ENCODE data around the gene ZNF76. TPM values are rescaled to one million over a fixed set of nuclear protein-coding genes. Genes with fewer than 3 reads are reported as not detected.

ZNF76 gene
- total and polyA plus RNA-seq, 10 of the 15 experiments (the other 5 are each of a cell fraction or from before 2014, with no cell fraction given): 2.8 to 41.0 (median 24.8) TPM

DNA sequence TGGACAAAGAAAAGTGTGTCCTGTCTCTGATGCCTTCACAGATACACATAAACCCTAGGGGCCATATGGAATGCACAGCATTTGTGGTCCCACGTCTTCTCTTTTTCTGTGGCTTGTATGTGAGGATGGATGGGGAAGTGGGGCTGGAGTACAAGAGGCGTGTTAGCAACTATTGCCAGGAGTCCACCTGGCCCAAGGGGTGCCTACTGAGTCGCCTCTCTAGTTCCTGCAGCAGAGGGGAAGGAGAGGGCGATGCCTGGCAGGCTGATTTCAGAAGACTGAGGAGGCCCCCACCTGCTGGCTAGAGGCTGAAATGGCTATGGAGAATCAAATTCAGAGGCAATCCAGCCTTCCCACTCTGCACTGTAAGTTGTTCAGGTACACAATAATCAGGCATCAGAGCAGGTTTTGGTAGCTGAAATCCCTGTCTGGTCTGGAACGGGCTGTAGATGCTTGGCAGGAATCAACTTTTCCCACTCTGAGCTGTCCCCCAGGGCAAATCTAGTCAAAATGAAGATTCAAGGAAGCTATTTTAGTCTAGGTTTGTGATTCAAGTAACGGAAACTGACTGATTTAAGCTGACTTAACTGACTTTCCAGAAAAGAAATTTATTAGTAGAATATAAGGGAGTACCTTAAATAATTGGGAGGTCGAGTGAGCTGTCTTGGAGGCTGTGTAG, 68.0 kb downstream of the ZNF76 start (continued):
- TF ChIP-seq, protein P1, sequence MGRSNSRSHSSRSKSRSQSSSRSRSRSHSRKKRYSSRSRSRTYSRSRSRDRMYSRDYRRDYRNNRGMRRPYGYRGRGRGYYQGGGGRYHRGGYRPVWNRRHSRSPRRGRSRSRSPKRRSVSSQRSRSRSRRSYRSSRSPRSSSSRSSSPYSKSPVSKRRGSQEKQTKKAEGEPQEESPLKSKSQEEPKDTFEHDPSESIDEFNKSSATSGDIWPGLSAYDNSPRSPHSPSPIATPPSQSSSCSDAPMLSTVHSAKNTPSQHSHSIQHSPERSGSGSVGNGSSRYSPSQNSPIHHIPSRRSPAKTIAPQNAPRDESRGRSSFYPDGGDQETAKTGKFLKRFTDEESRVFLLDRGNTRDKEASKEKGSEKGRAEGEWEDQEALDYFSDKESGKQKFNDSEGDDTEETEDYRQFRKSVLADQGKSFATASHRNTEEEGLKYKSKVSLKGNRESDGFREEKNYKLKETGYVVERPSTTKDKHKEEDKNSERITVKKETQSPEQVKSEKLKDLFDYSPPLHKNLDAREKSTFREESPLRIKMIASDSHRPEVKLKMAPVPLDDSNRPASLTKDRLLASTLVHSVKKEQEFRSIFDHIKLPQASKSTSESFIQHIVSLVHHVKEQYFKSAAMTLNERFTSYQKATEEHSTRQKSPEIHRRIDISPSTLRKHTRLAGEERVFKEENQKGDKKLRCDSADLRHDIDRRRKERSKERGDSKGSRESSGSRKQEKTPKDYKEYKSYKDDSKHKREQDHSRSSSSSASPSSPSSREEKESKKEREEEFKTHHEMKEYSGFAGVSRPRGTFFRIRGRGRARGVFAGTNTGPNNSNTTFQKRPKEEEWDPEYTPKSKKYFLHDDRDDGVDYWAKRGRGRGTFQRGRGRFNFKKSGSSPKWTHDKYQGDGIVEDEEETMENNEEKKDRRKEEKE (IDR thresholded peaks at IDR 0.05): no peak
- TF ChIP-seq BRCA1 (IDR thresholded peaks at IDR 0.05; ENCODE audit: low read depth, low read length) (no peak), ZZZ3 (IDR thresholded peaks at IDR 0.05; ENCODE audit: control insufficient read depth, insufficient read length, low read depth) (no peak), NR2C2 (IDR thresholded peaks at IDR 0.05; ENCODE audit: borderline replicate concordance, control insufficient read depth, insufficient read length, low read depth) (no peak), ZSCAN29 (IDR thresholded peaks at IDR 0.05) (no peak), MYB (IDR thresholded peaks at IDR 0.05; ENCODE audit: borderline replicate concordance, low read depth, low read length) (no peak), GABPA (IDR thresholded peaks at IDR 0.05; ENCODE audit: low read depth) (0 out of 2 replicates have a peak, but pooled peaks have one; percentile 31), DPF2 (IDR thresholded peaks at IDR 0.05) (no peak), CEBPB (IDR thresholded peaks at IDR 0.05; ENCODE audit: borderline replicate concordance in 1 of 2, low read depth in 2 of 2, low read length in 2 of 2) (no peak), EED (IDR thresholded peaks at IDR 0.05; ENCODE audit: low read depth) (no peak)
- TF ChIP-seq, protein P2, sequence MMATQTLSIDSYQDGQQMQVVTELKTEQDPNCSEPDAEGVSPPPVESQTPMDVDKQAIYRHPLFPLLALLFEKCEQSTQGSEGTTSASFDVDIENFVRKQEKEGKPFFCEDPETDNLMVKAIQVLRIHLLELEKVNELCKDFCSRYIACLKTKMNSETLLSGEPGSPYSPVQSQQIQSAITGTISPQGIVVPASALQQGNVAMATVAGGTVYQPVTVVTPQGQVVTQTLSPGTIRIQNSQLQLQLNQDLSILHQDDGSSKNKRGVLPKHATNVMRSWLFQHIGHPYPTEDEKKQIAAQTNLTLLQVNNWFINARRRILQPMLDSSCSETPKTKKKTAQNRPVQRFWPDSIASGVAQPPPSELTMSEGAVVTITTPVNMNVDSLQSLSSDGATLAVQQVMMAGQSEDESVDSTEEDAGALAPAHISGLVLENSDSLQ (IDR thresholded peaks at IDR 0.05): no peak
- TF ChIP-seq, protein P3, sequence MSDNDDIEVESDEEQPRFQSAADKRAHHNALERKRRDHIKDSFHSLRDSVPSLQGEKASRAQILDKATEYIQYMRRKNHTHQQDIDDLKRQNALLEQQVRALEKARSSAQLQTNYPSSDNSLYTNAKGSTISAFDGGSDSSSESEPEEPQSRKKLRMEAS (IDR thresholded peaks at IDR 0.05; ENCODE audit: low read depth, low read length): no peak
- TF ChIP-seq, protein P4, sequence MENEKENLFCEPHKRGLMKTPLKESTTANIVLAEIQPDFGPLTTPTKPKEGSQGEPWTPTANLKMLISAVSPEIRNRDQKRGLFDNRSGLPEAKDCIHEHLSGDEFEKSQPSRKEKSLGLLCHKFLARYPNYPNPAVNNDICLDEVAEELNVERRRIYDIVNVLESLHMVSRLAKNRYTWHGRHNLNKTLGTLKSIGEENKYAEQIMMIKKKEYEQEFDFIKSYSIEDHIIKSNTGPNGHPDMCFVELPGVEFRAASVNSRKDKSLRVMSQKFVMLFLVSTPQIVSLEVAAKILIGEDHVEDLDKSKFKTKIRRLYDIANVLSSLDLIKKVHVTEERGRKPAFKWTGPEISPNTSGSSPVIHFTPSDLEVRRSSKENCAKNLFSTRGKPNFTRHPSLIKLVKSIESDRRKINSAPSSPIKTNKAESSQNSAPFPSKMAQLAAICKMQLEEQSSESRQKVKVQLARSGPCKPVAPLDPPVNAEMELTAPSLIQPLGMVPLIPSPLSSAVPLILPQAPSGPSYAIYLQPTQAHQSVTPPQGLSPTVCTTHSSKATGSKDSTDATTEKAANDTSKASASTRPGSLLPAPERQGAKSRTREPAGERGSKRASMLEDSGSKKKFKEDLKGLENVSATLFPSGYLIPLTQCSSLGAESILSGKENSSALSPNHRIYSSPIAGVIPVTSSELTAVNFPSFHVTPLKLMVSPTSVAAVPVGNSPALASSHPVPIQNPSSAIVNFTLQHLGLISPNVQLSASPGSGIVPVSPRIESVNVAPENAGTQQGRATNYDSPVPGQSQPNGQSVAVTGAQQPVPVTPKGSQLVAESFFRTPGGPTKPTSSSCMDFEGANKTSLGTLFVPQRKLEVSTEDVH (IDR thresholded peaks at IDR 0.05; ENCODE audit: low read depth, partially characterized antibody): no peak
- TF ChIP-seq, protein P5, sequence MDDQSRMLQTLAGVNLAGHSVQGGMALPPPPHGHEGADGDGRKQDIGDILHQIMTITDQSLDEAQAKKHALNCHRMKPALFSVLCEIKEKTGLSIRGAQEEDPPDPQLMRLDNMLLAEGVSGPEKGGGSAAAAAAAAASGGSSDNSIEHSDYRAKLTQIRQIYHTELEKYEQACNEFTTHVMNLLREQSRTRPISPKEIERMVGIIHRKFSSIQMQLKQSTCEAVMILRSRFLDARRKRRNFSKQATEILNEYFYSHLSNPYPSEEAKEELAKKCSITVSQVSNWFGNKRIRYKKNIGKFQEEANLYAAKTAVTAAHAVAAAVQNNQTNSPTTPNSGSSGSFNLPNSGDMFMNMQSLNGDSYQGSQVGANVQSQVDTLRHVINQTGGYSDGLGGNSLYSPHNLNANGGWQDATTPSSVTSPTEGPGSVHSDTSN (IDR thresholded peaks at IDR 0.05; ENCODE audit: insufficient replicate concordance, low read depth, low read length): no peak
- TF ChIP-seq, protein P6, sequence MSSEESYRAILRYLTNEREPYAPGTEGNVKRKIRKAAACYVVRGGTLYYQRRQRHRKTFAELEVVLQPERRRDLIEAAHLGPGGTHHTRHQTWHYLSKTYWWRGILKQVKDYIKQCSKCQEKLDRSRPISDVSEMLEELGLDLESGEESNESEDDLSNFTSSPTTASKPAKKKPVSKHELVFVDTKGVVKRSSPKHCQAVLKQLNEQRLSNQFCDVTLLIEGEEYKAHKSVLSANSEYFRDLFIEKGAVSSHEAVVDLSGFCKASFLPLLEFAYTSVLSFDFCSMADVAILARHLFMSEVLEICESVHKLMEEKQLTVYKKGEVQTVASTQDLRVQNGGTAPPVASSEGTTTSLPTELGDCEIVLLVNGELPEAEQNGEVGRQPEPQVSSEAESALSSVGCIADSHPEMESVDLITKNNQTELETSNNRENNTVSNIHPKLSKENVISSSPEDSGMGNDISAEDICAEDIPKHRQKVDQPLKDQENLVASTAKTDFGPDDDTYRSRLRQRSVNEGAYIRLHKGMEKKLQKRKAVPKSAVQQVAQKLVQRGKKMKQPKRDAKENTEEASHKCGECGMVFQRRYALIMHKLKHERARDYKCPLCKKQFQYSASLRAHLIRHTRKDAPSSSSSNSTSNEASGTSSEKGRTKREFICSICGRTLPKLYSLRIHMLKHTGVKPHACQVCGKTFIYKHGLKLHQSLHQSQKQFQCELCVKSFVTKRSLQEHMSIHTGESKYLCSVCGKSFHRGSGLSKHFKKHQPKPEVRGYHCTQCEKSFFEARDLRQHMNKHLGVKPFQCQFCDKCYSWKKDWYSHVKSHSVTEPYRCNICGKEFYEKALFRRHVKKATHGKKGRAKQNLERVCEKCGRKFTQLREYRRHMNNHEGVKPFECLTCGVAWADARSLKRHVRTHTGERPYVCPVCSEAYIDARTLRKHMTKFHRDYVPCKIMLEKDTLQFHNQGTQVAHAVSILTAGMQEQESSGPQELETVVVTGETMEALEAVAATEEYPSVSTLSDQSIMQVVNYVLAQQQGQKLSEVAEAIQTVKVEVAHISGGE (CRISPR knock-in tag; IDR thresholded peaks at IDR 0.05): no peak

Measured in GM12878 (cell line).